Trophoblast cell (in vitro differentiated cells and primary cell): Measurements from ENCODE around the gene ARFGAP1.

Source experiments
- DNase-seq, 2 donors: peaks; one replicate each; pipeline ENCODE4 v3.0.0-alpha.2; 2016
- H2AFZ ChIP-seq: 2 replicates; pipeline ENCODE4 v1.6.1; 2013; ENCODE audit warnings: low read length, moderate library complexity, mild to moderate bottlenecking; ENCODE audit not compliant: insufficient read depth, poor library complexity
- H2AK5ac ChIP-seq: 2 replicates; pipeline ENCODE4 v1.6.1; 2013; ENCODE audit warnings: mild to moderate bottlenecking, low read length
- H2BK120ac ChIP-seq: 2 replicates; pipeline ENCODE4 v1.6.1; 2013; ENCODE audit warnings: low read length, mild to moderate bottlenecking, moderate library complexity; ENCODE audit not compliant: insufficient read depth, poor library complexity
- H2BK12ac ChIP-seq: 2 replicates; pipeline ENCODE4 v1.6.1; 2013; ENCODE audit warnings: mild to moderate bottlenecking, low read length, moderate library complexity
- H2BK5ac ChIP-seq: 2 replicates; pipeline ENCODE4 v1.6.1; 2013; ENCODE audit warnings: low read length, low read depth, moderate library complexity, mild to moderate bottlenecking; ENCODE audit not compliant: poor library complexity
- H3K14ac ChIP-seq: 2 replicates; pipeline ENCODE4 v1.6.1; 2013; ENCODE audit warnings: mild to moderate bottlenecking, low read length
- H3K18ac ChIP-seq: 2 replicates; pipeline ENCODE4 v1.6.1; 2013; ENCODE audit warnings: mild to moderate bottlenecking, low read length
- H3K23ac ChIP-seq: 2 replicates; pipeline ENCODE4 v1.6.1; 2013; ENCODE audit warnings: low read length
- H3K27ac ChIP-seq: 2 replicates; pipeline ENCODE4 v1.5.1; 2013; ENCODE audit warnings: low read depth, mild to moderate bottlenecking, inconsistent platforms, low read length, moderate library complexity
- H3K27me3 ChIP-seq: 2 replicates; pipeline ENCODE4 v1.6.1; 2013; ENCODE audit warnings: inconsistent platforms, mild to moderate bottlenecking, low read length, moderate library complexity; ENCODE audit not compliant: insufficient read depth
- H3K36me3 ChIP-seq, 2 experiments: 1 replicate in 1 of 2; 2 replicates in 1 of 2; pipeline ENCODE4 v1.6.1; 2013; ENCODE audit warnings: low read length in 2 of 2, mild to moderate bottlenecking in 2 of 2, moderate library complexity in 1 of 2; ENCODE audit not compliant: insufficient read depth in 2 of 2, control insufficient read depth in 1 of 2
- H3K4ac ChIP-seq: 2 replicates; pipeline ENCODE4 v1.6.1; 2013; ENCODE audit warnings: low read depth, mild to moderate bottlenecking, low read length, moderate library complexity
- H3K4me1 ChIP-seq, 2 experiments: 1 replicate in 1 of 2; 2 replicates in 1 of 2; pipeline ENCODE4 v1.6.1; 2013; ENCODE audit warnings: low read length in 2 of 2, mild to moderate bottlenecking in 2 of 2, moderate library complexity in 1 of 2; ENCODE audit not compliant: insufficient read depth in 2 of 2, control insufficient read depth in 1 of 2
- H3K4me2 ChIP-seq: 2 replicates; pipeline ENCODE4 v1.6.1; 2013; ENCODE audit warnings: inconsistent platforms, mild to moderate bottlenecking, low read length, moderate library complexity
- H3K4me3 ChIP-seq: 2 replicates; pipeline ENCODE4 v1.5.1; 2013; ENCODE audit warnings: mild to moderate bottlenecking, low read depth, low read length, inconsistent platforms
- H3K79me1 ChIP-seq: one replicate; pipeline ENCODE4 v1.6.1; 2013; ENCODE audit warnings: low read length
- H3K79me2 ChIP-seq: 2 replicates; pipeline ENCODE4 v1.6.1; 2013; ENCODE audit warnings: low read length, mild to moderate bottlenecking; ENCODE audit not compliant: control insufficient read depth, insufficient read depth, poor library complexity
- H3K9ac ChIP-seq: 2 replicates; pipeline ENCODE4 v1.6.1; 2013; ENCODE audit warnings: mild to moderate bottlenecking, low read length
- H3K9me3 ChIP-seq: 2 replicates; pipeline ENCODE4 v1.6.1; 2013; ENCODE audit warnings: low read depth, mild to moderate bottlenecking, control low read depth, inconsistent platforms, low read length; ENCODE audit not compliant: insufficient read depth
- H4K12ac ChIP-seq: 2 replicates; pipeline ENCODE4 v1.6.1; 2013; ENCODE audit warnings: low read depth, mild to moderate bottlenecking, low read length, moderate library complexity
- H4K8ac ChIP-seq: 2 replicates; pipeline ENCODE4 v1.6.1; 2013; ENCODE audit warnings: low read depth, mild to moderate bottlenecking, low read length, moderate library complexity
- H4K91ac ChIP-seq: one replicate; pipeline ENCODE4 v1.6.1; 2013; ENCODE audit warnings: low read depth, mild to moderate bottlenecking, low read length, moderate library complexity
- WGBS: extraction: QIAGEN DNeasy Blood & Tissue Kit; methylation state at CpG from one replicate; pipeline ENCODE4 v1.1.7; 2013; ENCODE audit warnings: missing lambda C conversion rate; ENCODE audit not compliant: insufficient read length, insufficient coverage; ENCODE audit errors: extremely low coverage; 5-methylcytosine and 5-hydroxymethylcytosine counted together

Gene ARFGAP1

DNA sequence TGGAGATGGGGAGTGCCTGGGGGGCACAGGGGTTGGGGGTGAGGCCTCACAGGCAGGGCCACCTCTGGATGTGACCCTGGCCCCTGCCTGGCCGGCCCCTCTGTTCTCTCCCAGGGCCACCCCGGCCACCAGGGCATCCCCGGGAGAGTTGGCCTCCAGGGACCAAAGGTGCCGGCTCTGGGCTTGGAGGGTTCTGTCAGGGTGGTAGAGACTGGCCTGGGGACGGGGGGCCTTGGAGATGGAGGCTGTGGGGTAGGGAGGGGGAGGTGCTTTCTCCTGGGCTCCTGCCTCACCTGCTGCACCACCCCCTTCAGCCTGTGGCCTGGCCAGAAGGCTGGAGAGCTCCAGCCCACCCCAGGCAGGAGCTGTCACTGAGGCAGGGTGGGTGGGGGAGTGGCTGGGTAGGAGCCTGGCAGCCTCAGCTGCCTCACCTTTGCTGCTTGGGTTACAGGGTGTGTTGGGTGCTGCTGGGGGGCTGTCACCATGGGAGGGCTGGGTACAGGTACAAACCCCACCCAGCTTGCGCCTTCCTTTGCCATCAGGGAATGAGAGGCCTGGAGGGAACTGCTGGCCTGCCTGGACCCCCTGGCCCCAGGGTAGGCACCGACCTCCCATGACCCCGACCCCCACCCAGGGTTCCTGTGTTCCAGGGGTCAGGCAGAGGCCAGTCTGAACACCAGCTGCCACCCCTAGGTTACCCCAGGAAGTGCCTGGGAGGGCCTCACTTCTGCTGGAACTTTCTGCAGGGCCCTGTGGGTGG, 53.1 kb downstream of the ARFGAP1 start:
- H2AK5ac ChIP-seq: no peak overlapping the region
- H3K27me3 ChIP-seq: no peaks in the 10 kb centered on the region
- no peak overlapping the region for H4K91ac ChIP-seq
- H3K9me3 ChIP-seq: peaks cover 8% of the 10 kb centered on the region
- no peak overlapping the region for H3K4ac ChIP-seq
- no peaks in the 10 kb centered on the region for H3K36me3 ChIP-seq
- no peak overlapping the region for H2BK120ac ChIP-seq
- DNase-seq: no peak
- H3K79me2 ChIP-seq: no peaks in the 10 kb centered on the region
- no peak overlapping the region for H3K27ac ChIP-seq
- H3K4me2 ChIP-seq: no peak overlapping the region
- no peak overlapping the region for H3K18ac ChIP-seq
- no peak overlapping the region for H2BK5ac ChIP-seq
- H3K9ac ChIP-seq: no peak overlapping the region
- no peak overlapping the region for H3K23ac ChIP-seq
- no peak overlapping the region for H4K8ac ChIP-seq
- no peaks in the 10 kb centered on the region for H3K4me1 ChIP-seq
- no peak overlapping the region for H2BK12ac ChIP-seq
- no peak overlapping the region for H2AFZ ChIP-seq
- H3K14ac ChIP-seq: no peak overlapping the region
- H3K4me3 ChIP-seq: no peak overlapping the region
- no CpG with 5 or more reads among the region's 8 CpGs for WGBS
- no peak overlapping the region for H4K12ac ChIP-seq
- H3K79me1 ChIP-seq: no peaks in the 10 kb centered on the region

DNA sequence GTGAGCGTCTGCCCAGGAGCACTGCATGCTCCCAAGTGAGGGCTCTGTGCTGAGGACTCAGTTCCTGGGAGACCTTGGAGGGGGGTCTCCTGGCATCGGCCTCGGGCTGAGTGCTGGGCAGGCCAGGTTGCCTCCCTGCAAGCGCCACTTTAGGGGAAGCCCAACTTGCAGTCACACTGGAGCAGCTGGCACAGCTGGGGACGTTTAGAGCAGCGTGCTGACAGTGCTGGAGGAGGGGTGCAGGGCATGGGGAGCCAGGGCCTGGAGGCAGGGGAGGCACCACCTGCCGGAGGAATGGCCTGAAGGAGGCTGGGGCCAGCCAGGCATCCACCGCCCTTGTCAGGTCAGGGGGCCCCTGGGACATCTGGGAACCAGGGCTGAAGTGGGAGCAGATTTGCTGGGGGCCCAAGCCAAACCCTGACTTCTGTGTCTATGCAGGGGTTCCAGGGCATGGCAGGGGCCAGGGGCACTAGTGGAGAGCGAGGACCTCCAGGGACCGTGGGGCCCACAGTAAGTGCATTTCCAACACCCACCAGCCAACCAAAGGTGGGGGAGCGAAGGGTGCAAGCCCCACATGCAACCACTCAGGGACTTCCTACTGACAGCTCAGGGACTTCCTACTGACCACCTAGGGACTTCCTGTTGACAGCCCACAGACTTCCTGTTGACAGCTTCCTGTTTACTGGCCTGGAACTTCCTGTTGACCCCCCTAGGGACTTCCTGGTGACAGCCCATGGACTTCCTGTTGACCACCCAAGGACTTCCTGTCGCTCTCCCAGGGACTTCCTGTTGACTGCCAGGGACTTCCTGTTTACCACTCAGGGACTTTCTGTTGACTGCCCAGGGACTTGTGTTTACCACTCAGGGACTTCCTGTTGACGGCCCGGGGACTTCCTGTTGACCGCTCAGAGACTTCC, 54.0 kb downstream of the ARFGAP1 start:
- Histone ChIP-seq H3K4ac (no peak overlapping the region), H2BK120ac (no peak overlapping the region), H3K27me3 (no peaks in the 10 kb centered on the region), H3K36me3 (no peaks in the 10 kb centered on the region), H3K27ac (no peak overlapping the region), H3K14ac (no peak overlapping the region), H4K12ac (peak overlapping the region; percentile 40), H3K23ac (no peak overlapping the region), H3K4me2 (no peak overlapping the region), H3K9ac (no peak overlapping the region), H2AK5ac (no peak overlapping the region), H3K79me2 (no peaks in the 10 kb centered on the region), H3K9me3 (peaks cover 8% of the 10 kb centered on the region), H3K4me3 (no peak overlapping the region), H4K8ac (peak overlapping the region; percentile 2), H3K4me1 (no peaks in the 10 kb centered on the region), H4K91ac (no peak overlapping the region), H2BK5ac (no peak overlapping the region), H3K79me1 (no peaks in the 10 kb centered on the region), H2AFZ (no peak overlapping the region), H2BK12ac (no peak overlapping the region), H3K18ac (no peak overlapping the region)
- WGBS: no CpG with 5 or more reads among the region's 15 CpGs
- DNase-seq: no peak

DNA sequence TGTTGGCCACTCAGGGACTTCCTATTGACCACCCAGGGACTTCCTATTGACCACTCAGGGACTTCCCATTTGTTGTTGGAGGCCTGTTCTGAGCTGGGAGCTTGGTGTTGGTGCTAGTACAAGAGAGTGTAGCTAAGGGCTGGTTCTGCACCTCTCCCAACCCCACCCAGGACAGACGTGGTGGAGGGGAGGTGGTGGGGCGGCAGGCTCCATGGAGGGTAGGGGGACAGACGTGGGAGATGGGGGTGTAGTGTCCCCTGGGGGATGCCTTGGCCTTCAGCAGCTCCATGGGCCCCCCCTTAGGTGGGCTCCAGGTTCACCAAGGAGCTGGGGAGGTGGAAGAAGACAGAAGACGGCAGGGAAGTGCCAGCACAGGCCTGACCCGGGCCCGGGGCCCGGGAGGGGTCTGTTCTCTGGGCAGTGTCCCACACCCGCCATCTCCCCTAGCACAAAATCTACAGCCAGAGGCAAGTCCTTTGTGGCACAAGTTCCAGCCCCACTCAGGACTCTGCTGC, 54.7 kb downstream of the ARFGAP1 start:
- WGBS: no CpG with 5 or more reads among the region's 8 CpGs
- H2BK5ac ChIP-seq: no peak overlapping the region

DNA sequence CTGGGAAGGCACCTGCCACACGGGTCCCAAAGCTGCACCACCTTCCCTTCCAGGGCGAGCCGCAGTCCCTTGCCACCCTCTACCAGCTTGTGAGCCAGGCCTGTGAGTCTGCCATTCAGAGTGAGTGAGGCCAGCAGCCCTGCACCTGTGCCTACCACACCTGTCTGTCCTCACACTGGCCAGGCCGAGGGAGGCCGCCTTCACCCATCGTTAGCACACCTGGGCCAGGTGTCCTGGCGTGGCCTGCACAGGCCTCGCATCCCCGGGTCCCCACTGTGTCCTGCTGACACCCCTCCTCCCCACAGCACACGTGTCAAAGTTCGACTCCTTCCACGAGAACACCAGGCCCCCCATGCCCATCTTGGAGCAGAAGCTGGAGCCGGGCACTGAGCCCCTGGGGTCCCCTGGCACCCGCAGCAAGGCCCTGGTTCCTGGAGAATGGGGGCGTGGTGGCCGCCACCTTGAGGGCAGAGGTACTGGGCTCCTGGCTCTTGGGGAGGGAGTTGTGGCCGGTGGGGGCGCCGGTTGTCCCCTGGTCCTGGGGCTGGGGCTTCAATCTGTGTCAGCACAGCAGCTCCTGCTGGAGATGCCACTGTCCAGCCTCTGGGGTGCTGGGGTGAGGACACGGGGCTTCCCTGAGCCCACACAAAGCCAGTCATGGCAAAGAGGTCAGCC, 55.5 kb downstream of the ARFGAP1 start:
- H2BK12ac ChIP-seq: no peak overlapping the region
- H2AFZ ChIP-seq: no peak overlapping the region
- no peak overlapping the region for H3K14ac ChIP-seq
- no peak overlapping the region for H2BK120ac ChIP-seq
- no peak overlapping the region for H4K91ac ChIP-seq
- no peak overlapping the region for H3K9ac ChIP-seq
- H3K4ac ChIP-seq: no peak overlapping the region
- no peaks in the 10 kb centered on the region for H3K4me1 ChIP-seq
- no peak overlapping the region for H3K18ac ChIP-seq
- no peak overlapping the region for H3K23ac ChIP-seq
- no peaks in the 10 kb centered on the region for H3K79me1 ChIP-seq
- no peaks in the 10 kb centered on the region for H3K36me3 ChIP-seq
- no peak for DNase-seq
- no peaks in the 10 kb centered on the region for H3K79me2 ChIP-seq
- no peaks in the 10 kb centered on the region for H3K27me3 ChIP-seq
- no peak overlapping the region for H3K4me3 ChIP-seq
- H3K27ac ChIP-seq: no peak overlapping the region
- H2BK5ac ChIP-seq: no peak overlapping the region
- H4K8ac ChIP-seq: no peak overlapping the region
- H3K9me3 ChIP-seq: peaks cover 14% of the 10 kb centered on the region
- WGBS: no CpG with 5 or more reads among the region's 20 CpGs
- no peak overlapping the region for H4K12ac ChIP-seq
- H3K4me2 ChIP-seq: no peak overlapping the region
- H2AK5ac ChIP-seq: no peak overlapping the region

More for the DNA sequence above, 54.7 kb downstream of the ARFGAP1 start:
- Histone ChIP-seq H3K27ac (no peak overlapping the region), H4K91ac (no peak overlapping the region), H3K4me3 (no peak overlapping the region), H2BK120ac (no peak overlapping the region), H3K18ac (no peak overlapping the region), H3K4ac (no peak overlapping the region), H4K8ac (peak overlapping the region; percentile 2), H3K9me3 (peaks cover 13% of the 10 kb centered on the region), H3K27me3 (no peaks in the 10 kb centered on the region), H3K79me1 (no peaks in the 10 kb centered on the region), H3K79me2 (no peaks in the 10 kb centered on the region), H3K14ac (no peak overlapping the region), H3K4me2 (no peak overlapping the region), H2AFZ (no peak overlapping the region), H3K23ac (no peak overlapping the region), H3K9ac (no peak overlapping the region), H2BK12ac (no peak overlapping the region), H3K4me1 (no peaks in the 10 kb centered on the region), H3K36me3 (no peaks in the 10 kb centered on the region), H4K12ac (no peak overlapping the region), H2AK5ac (no peak overlapping the region)
- no peak for DNase-seq
